ENCODE data around the gene RASA3. TPM values are rescaled to one million over a fixed set of nuclear protein-coding genes. Genes with fewer than 3 reads are reported as not detected.

Gene RASA3
- polyA plus RNA-seq, 3 donors, result 9.0 to 32.6 (median 16.6) TPM

DNA sequence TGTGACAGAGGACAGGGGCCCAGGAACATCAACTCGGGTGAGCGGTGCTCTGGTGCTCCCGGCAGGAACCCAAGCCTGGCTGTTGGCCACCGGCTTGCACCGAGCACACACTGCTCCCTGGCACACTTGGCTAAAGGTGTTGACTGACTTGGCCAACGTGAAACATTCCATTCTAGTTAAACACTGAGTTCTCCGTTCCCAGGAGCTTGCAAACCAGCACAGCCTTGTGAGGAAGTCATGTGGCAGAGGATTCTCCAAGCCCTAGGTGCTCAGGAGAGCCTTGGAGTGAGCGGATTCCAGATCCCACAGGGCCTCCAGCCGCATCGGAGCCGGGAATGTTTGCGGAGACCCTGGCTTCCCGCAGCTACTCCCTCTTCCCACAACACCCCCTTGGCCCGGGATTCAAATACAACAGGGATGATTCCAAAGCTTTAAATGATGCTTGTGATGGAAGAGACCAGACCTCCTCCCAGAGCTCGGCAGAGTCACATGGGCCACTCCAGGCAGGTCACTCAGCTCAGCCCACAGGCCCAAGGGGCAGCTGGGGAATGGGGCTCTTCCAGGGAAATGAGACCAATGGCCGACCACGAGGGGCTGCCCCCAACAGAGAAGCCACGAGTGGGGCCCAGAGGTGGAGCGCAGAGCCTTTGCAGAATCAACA, 161.5 kb downstream of the RASA3 start:
- H3K27ac Mint-ChIP-seq, result no peak overlapping the region
- H3K4me1 Mint-ChIP-seq, result no peaks in the 10 kb centered on the region
- no peaks in the 10 kb centered on the region for H3K79me2 ChIP-seq (ENCODE audit: insufficient read depth, low read length)
- H3K36me3 Mint-ChIP-seq, result peaks cover 27 to 33% of the 10 kb centered on the region in 2 donors
- peaks cover 0 to 2% (median 0%) of the 10 kb centered on the region in 7 donors for H3K9me3 Mint-ChIP-seq
- DNase-seq, result no peak
- H3K4me3 Mint-ChIP-seq, result no peak overlapping the region
- no peak overlapping the region for H3K27ac ChIP-seq (ENCODE audit: low read depth in 1 of 2, low read length in 2 of 2)
- H3K27me3 Mint-ChIP-seq (ENCODE audit: low read depth in 3 of 3), result peaks cover 0 to 3% (median 0%) of the 10 kb centered on the region in 3 donors
- WGBS (ENCODE audit: insufficient coverage), result 94% methylated on average over 13 of the region's 19 CpGs
- H3K27me3 ChIP-seq (ENCODE audit: control insufficient read depth in 2 of 2, insufficient read depth in 2 of 2, low read length in 2 of 2), result no peaks in the 10 kb centered on the region
- H3K4me2 ChIP-seq (replicated peaks; ENCODE audit: extremely low read depth, low read length, poor library complexity, severe bottlenecking), result no peak overlapping the region
- peaks cover 11% of the 10 kb centered on the region for H4K20me1 ChIP-seq (ENCODE audit: insufficient read depth, low read length)
- TF ChIP-seq, protein P1, sequence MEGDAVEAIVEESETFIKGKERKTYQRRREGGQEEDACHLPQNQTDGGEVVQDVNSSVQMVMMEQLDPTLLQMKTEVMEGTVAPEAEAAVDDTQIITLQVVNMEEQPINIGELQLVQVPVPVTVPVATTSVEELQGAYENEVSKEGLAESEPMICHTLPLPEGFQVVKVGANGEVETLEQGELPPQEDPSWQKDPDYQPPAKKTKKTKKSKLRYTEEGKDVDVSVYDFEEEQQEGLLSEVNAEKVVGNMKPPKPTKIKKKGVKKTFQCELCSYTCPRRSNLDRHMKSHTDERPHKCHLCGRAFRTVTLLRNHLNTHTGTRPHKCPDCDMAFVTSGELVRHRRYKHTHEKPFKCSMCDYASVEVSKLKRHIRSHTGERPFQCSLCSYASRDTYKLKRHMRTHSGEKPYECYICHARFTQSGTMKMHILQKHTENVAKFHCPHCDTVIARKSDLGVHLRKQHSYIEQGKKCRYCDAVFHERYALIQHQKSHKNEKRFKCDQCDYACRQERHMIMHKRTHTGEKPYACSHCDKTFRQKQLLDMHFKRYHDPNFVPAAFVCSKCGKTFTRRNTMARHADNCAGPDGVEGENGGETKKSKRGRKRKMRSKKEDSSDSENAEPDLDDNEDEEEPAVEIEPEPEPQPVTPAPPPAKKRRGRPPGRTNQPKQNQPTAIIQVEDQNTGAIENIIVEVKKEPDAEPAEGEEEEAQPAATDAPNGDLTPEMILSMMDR (IDR thresholded peaks at IDR 0.05), result no peak
- no peaks in the 10 kb centered on the region for H3K9me3 ChIP-seq (replicated peaks in 1 of 2; ENCODE audit: control insufficient read depth in 1 of 2, insufficient read depth in 1 of 2, low read length in 2 of 2)
- H3K9ac ChIP-seq (ENCODE audit: insufficient read depth, low read length, poor library complexity, severe bottlenecking), result no peak overlapping the region
- H3K4me3 ChIP-seq (replicated peaks in 1 of 3; ENCODE audit: low read depth in 2 of 3, low read length in 3 of 3), result no peak overlapping the region
- H3K4me1 ChIP-seq (ENCODE audit: control insufficient read depth in 1 of 2, insufficient read depth in 2 of 2, low read length in 2 of 2), result no peaks in the 10 kb centered on the region
- no peak overlapping the region for H2AFZ ChIP-seq (ENCODE audit: insufficient read depth, low read depth, low read length, poor library complexity, severe bottlenecking)
- intact Hi-C loops (cut with micrococcal nuclease), result no loop called here
- peaks cover 16 to 22% of the 10 kb centered on the region in 2 donors for H3K36me3 ChIP-seq (replicated peaks in 1 of 2; ENCODE audit: control insufficient read depth in 1 of 2, insufficient read depth in 2 of 2, low read length in 2 of 2)

GRCh38 chr13:113969973-113970611, 162.3 kb downstream of the RASA3 start:
- Mint-ChIP-seq H3K4me1 (no peaks in the 10 kb centered on the region), H3K4me3 (no peak overlapping the region), H3K9me3 (peaks cover 0 to 2% (median 0%) of the 10 kb centered on the region in 7 donors), H3K27ac (peak overlapping the region in 1 of 7 donors; percentile 33), H3K27me3 (ENCODE audit: low read depth in 3 of 3) (peaks cover 0 to 3% (median 0%) of the 10 kb centered on the region in 3 donors), H3K36me3 (peaks cover 20 to 26% of the 10 kb centered on the region in 2 donors)
- H2AFZ ChIP-seq (ENCODE audit: insufficient read depth, low read depth, low read length, poor library complexity, severe bottlenecking), result no peak overlapping the region
- peaks cover 6% of the 10 kb centered on the region for H4K20me1 ChIP-seq (ENCODE audit: insufficient read depth, low read length)
- WGBS (ENCODE audit: insufficient coverage), result 98% methylated on average over 18 of the region's 20 CpGs
- intact Hi-C loops (cut with micrococcal nuclease), result no loop called here
- H3K27me3 ChIP-seq (ENCODE audit: control insufficient read depth in 2 of 2, insufficient read depth in 2 of 2, low read length in 2 of 2), result no peaks in the 10 kb centered on the region
- no peaks in the 10 kb centered on the region for H3K79me2 ChIP-seq (ENCODE audit: insufficient read depth, low read length)
- H3K4me1 ChIP-seq (ENCODE audit: control insufficient read depth in 1 of 2, insufficient read depth in 2 of 2, low read length in 2 of 2), result no peaks in the 10 kb centered on the region
- no peak overlapping the region for H3K4me2 ChIP-seq (replicated peaks; ENCODE audit: extremely low read depth, low read length, poor library complexity, severe bottlenecking)
- no peak overlapping the region for H3K4me3 ChIP-seq (replicated peaks in 1 of 3; ENCODE audit: low read depth in 2 of 3, low read length in 3 of 3)
- no peak overlapping the region for H3K9ac ChIP-seq (ENCODE audit: insufficient read depth, low read length, poor library complexity, severe bottlenecking)
- TF ChIP-seq, protein P1 (IDR thresholded peaks at IDR 0.05), result no peak
- peaks cover 8 to 14% of the 10 kb centered on the region in 2 donors for H3K36me3 ChIP-seq (replicated peaks in 1 of 2; ENCODE audit: control insufficient read depth in 1 of 2, insufficient read depth in 2 of 2, low read length in 2 of 2)
- H3K27ac ChIP-seq (ENCODE audit: low read depth in 1 of 2, low read length in 2 of 2), result no peak overlapping the region
- no peak for DNase-seq
- no peaks in the 10 kb centered on the region for H3K9me3 ChIP-seq (replicated peaks in 1 of 2; ENCODE audit: control insufficient read depth in 1 of 2, insufficient read depth in 1 of 2, low read length in 2 of 2)
